RWPE1 (cell line): ENCODE results near the gene IFIT2.
"Not testable (repeated sequence)": the region's sequence is repeated elsewhere in the genome, so short reads cannot be mapped to it uniquely, and the experiment has no call there.

Experiments used
- CTCF ChIA-PET: fragments of 350-600 bp; sonication (Branson Sonifier 250); formaldehyde crosslinking; extraction: SDS; loops from one replicate; lab custom pipeline; 2021; lab: Yijun Ruan, JAX
- POLR2A ChIA-PET: fragments of 400-600 bp; formaldehyde crosslinking; extraction: SDS; loops from one replicate; lab custom pipeline; 2020; ENCODE audit warnings: antibody characterized with exemption; ENCODE audit not compliant: low non-redundant PET; lab: Yijun Ruan, JAX
- DNase-seq: peaks from one replicate; pipeline ENCODE4 v3.0.0; 2012; ENCODE audit warnings: low spot score
- H3K27ac ChIP-seq: fragments of 450-650 bp; 2 replicates; pipeline ENCODE4 v1.5.1; 2017
- CTCF ChIP-seq: fragments of 450-650 bp; conservative IDR thresholded peaks from 2 replicates; pipeline ENCODE4 v1.5.1; 2017; ENCODE audit warnings: low read depth, mild to moderate bottlenecking

The IFIT2 gene

DNA sequence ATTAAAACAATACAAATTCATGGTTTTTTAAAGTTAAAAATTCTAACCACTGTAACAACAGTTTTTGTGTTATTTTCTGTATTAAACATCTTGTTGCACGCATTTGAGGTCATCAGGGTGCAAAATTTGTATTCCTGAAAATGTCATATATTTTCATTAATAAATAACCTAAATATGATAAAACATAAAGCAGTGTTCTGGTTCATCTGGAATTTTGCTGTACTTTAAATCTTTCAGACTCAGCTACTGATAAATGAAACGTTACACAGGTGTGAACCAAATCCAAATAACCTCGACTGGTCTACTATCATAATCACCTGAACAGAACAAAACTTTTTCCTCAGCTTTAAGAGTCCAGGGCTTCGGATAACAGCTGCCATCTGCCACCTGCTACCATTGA lies 6.9 kb downstream of the IFIT2 start:
- no peak for DNase-seq
- CTCF ChIA-PET = no interaction called here
- no peak for TF ChIP-seq CTCF

DNA sequence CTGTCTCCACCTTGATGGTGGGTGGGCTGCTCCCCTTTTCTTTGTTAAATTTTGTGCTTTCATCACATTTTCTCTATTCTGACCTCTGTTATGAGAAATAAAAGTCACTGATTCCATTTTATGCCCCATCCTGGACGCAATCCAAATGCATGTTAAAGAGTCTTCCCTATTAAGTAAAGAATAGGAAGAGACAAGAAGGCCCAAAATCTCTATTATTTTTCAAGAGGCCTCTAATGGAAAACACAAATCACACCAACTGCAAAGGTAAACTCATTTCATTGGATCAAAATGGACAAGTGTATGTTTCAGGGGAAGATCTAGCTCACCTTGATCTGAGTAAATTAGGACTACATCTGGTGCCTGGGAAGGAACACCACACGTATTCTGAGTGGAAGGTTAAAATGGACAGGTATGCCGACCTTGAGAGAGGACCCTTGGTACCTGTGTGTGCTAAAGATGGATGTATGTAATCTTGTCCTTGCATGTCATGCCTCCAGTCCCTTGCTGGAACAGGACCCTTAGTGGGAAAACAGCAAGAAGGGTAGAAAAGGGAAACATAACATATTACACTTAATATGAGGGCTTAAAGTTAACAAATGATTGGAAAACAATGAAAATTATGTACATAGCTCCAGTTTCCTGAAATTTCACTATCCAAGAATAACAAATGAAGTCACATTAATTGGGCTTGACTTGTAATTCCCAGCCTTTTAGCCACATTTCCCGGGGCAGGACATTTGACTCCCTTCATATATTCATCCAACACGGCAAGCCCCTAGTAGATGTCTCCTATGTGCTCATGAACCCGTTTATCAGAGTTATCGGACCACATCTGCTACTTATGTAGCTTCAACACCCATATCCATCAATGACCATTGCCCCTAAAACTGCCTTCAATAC lies 7.6 kb downstream of the IFIT2 start:
- POLR2A ChIA-PET = no interaction called here
- DNase-seq = no peak
- no peak for TF ChIP-seq CTCF
- CTCF ChIA-PET = no interaction called here
- H3K27ac ChIP-seq = no peak overlapping the region

More for the DNA sequence above, 6.9 kb downstream of the IFIT2 start:
- POLR2A ChIA-PET = no interaction called here
- no peak overlapping the region for H3K27ac ChIP-seq

DNA sequence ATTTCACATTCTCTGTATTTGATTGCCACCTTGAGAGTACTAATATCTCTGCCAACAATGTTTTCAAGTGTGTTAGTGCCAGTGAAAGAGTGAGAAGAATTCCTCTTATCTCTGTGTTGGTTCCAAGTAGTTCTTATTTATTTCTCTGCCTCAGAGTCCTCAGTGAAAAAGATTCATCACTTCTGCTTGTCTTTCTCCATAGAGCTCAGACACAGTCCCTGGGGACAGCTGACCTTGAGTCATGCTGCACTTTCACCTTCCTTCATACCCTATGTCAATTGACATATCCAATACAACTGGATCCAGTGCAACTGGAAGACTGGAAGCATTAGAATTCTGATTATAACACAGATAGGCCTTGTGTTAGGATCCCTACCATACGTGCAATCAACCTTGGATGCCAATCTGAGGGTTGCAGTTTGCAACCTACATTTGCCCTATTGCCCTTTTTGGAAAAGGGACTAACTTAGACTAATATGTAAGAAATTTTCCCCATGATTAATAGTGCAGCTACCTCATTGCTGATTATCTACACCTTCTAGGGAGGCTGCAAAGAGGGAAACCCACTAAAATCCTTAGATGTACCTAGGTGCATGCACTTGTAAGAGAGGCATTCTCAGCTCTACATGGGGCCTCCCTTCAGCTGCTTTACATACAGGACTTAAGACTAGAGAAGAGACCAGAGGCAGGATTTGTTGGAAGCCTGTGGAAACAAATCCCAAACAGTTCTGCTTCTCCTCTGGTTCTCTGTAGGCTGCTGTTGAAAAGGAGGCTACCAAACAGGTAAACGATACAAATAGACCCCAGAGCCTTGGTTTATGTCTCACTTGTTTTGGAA lies 8.4 kb downstream of the IFIT2 start:
- H3K27ac ChIP-seq = no peak overlapping the region
- TF ChIP-seq CTCF = no peak
- DNase-seq = no peak
- CTCF ChIA-PET = interaction anchor here (0.7 kb wide), 1 partner anchor 35 kb away, joined by 3 read pairs; no protein-coding TSS in a partner anchor
- POLR2A ChIA-PET = no interaction called here

DNA sequence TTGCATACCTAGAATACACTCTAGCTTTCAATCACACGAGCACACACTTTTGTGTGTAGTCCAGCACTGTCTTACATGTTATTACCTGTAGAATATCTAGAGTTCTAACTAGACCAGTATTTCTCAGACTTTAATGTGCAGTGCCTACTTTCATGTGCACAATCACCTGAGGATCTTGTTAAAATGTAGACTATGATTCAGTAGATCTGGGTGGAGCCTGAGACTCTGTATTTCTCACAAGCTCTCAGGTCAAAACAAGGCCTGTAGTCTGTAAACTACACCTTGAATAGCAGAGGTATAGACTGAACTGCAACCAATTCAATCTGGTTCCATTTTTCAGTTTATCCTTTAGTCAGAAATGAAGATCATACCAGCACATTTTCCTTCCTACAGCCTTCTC lies 11.1 kb downstream of the IFIT2 start:
- CTCF ChIA-PET = interaction anchor here (1.6 kb wide), 1 partner anchor 11 kb away, joined by 3 read pairs; the partner anchor contains the start of gene IFIT2

DNA sequence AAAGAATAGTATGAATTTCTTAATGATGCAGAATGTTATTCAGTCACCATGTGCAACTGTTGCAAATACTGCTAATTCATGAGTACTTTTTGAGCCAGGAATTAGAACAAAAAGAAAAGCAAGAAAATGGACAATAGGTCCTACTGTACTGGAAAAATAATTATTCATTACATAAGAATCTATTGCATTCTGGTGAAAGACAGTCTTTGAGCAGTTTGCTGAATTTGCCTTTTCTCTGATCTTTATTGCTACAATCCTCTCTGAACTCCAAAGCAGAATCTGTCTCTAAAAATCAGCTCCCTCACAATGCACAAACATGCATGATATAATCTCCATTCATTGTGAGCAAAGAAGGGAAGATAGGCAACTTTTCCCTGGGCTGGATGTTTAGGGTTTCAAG lies 12.8 kb downstream of the IFIT2 start:
- ChIA-PET CTCF (interaction anchor here (0.7 kb wide), 1 partner anchor 38 kb away, joined by 3 read pairs; no protein-coding TSS in a partner anchor), POLR2A (no interaction called here)
- no peak for TF ChIP-seq CTCF
- H3K27ac ChIP-seq = no peak overlapping the region
- DNase-seq = no peak

More for the DNA sequence above, 11.1 kb downstream of the IFIT2 start:
- DNase-seq = no peak
- POLR2A ChIA-PET = no interaction called here
- H3K27ac ChIP-seq = no peak overlapping the region
- TF ChIP-seq CTCF = no peak

- CTCF ChIA-PET = not testable (repeated sequence)
These were observed 16.2 kb downstream of the IFIT2 start for GRCh38 chr10:89318047-89318446.

DNA sequence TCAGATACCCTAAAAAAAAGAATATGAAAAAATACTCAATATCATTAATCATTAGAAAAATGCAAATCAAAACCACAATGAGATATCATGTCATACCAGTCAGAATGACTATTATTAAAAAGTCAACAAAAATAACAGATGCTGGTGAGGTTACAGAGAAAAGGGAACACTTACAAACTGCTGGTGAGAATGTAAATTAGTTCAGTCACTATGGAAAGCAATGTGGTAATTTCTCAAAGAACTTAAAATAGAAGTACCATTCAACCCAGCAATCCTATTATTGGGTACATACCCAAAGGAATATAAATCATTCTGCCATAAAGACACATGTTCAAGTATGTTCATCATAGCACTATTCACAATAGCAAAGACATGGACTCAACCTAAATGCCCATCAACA lies 23.2 kb downstream of the IFIT2 start:
- POLR2A ChIA-PET, DNase-seq, H3K27ac ChIP-seq, CTCF ChIA-PET: not testable (repeated sequence)

More at GRCh38 chr10:89318047-89318446, 16.2 kb downstream of the IFIT2 start:
- DNase-seq, POLR2A ChIA-PET, H3K27ac ChIP-seq: not testable (repeated sequence)

DNA sequence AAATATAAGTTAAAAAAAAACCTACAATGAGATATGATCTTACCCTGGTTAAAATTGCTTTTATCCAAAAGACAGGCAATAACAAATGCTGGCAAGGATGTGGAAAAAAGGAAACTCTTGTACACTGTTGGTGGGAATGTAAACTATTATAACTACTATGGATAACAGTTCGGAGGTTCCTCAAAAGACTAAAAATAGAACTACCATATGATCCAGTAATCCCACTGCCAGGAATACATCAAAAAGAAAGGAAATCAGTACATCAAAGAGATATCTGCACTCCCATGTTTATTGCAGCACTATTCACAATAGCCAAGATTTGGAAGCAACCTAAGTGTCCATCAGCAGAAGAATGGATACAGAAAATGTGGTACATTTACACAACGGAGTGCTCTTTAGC lies 24.0 kb downstream of the IFIT2 start:
- CTCF ChIA-PET, POLR2A ChIA-PET: not testable (repeated sequence)

More for the DNA sequence above, 24.0 kb downstream of the IFIT2 start:
- not testable (repeated sequence) for DNase-seq, H3K27ac ChIP-seq
